GM12864 (cell line): ENCODE data around the gene SPRR1A.
A peak's percentile ranks its signal among the peaks of the same experiment; 100 is the strongest.

Experiments
- DNase-seq: peaks from one replicate; pipeline ENCODE4 v3.0.0-alpha.2; 2011; ENCODE audit warnings: low read depth
- H3K4me3 ChIP-seq: 2 replicates; pipeline ENCODE4 v1.5.1; 2011; ENCODE audit warnings: mild to moderate bottlenecking, low read depth, low read length, control low read depth
- CTCF ChIP-seq: IDR thresholded peaks from 2 replicates; pipeline ENCODE4 v1.5.1; 2011; ENCODE audit warnings: low read depth, mild to moderate bottlenecking, moderate library complexity, low read length, control low read depth, inconsistent platforms; ENCODE audit errors: missing control alignments

The SPRR1A gene

DNA sequence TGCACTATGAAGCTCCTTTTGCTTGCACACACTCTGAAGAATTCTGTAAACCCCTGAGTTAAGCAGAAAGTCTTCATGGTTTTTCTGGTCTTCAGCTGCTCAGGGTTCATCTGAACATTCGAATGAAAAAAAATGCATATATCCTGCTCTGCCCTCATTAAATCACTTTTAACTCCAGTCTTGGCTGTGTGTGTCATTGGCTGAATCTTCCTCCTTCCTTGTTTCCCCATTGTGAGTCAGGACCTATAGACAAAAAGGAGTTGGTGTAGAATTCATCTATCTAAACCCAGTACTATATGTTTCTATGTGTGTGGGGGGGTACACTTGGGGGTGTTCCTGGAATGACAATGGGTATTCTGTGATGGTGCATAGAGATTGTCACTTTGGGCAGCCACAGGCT is 40.5 kb downstream of the SPRR1A start:
- DNase-seq = no peak
- no peak overlapping the region for H3K4me3 ChIP-seq
- no peak for TF ChIP-seq CTCF

DNA sequence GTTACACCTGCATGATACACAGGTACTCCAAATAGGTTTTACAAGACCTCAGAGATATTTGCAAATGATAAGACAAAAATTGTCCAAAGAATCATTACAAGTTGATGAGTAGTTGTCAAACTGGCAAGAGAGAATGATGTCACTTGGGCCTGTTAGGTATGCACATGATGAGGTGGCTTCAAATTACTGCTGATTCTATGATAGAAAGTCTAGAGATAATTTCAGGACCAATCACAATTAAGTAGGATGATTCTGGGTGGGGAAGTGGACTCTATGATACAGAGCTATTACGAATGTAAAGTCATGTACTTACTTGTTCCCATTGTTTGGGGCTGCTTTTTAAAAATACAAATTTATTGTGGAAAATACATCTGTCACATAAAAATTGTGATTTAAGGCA is 41.9 kb downstream of the SPRR1A start:
- no peak overlapping the region for H3K4me3 ChIP-seq
- no peak for DNase-seq
- no peak for TF ChIP-seq CTCF

DNA sequence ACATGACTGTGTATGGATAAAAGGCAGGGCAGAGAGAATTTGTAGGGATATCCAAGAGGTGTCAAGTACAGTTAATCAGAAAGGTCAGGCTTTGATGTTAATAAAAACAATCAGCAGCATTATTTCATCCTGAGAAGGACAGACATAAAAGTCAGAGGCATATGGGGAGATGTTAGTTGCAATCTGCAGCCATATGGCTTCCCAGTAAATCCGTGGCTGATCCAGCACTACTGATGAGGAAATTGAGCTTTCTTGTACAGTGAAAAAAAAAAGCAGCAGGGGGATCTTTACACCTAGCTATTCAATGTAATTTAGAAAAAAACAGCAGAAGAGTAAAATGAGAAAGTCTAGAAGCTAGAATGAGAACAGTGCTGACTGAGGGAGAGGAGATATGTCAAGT is 44.9 kb downstream of the SPRR1A start:
- no peak for DNase-seq
- H3K4me3 ChIP-seq = no peak overlapping the region
- no peak for TF ChIP-seq CTCF

- no peak for TF ChIP-seq CTCF
- no peak for DNase-seq
- H3K4me3 ChIP-seq = no peak within 1 kb of the TSS
Measured at GRCh38 chr1:153030895-153031294, 47.0 kb downstream of the SPRR1A start, which contains the start of gene SPRR1B. Gene SPRR1B (plus strand): TSS chr1:153031203. CDS start chr1:153032346, 1,143 bp downstream.

DNA sequence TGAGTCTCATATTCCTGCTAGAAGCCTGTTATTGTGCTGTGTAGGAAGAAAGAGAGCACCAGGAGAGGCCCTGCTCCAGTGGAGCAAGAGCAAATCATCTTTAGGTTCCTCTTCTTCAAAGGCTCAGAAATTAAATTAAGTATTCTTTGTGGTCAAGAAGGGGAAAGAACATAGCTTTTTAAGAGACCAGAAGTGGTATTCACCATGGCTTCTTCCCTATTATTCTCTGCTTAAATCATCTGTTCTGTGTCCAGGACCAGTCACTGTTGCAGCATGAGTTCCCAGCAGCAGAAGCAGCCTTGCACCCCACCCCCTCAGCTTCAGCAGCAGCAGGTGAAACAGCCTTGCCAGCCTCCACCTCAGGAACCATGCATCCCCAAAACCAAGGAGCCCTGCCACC is 48.2 kb downstream of the SPRR1A start:
- no peak for DNase-seq
- H3K4me3 ChIP-seq = no peak overlapping the region
- TF ChIP-seq CTCF = no peak

- no peak for DNase-seq
Measured at GRCh38 chr1:153032677-153033308, 48.9 kb downstream of the SPRR1A start.

More at GRCh38 chr1:153032677-153033308, 48.9 kb downstream of the SPRR1A start:
- TF ChIP-seq CTCF = peak; percentile 42
- no peak overlapping the region for H3K4me3 ChIP-seq
